Psoas muscle (tissue), 8 donors: Measurements from ENCODE around the gene BRIP1. TPM values are rescaled to one million over a fixed set of nuclear protein-coding genes. Genes with fewer than 3 reads are reported as not detected.

Source experiments
- ATAC-seq, 4 donors: fragments of 200-7000 bp; cut with Tn5 transposase; one replicate each; pipeline ENCODE4 v1.9.1; 2020; ENCODE audit warnings: moderate library complexity in 3 of 4, mild to moderate bottlenecking in 2 of 4
- DNase-seq, 2 donors: peaks; one replicate each; pipeline ENCODE4 v3.0.0-alpha.2; 2020
- H3K27ac ChIP-seq: fragments of 200-600 bp; one replicate; pipeline ENCODE4 v1.8.0; 2022
- H3K27me3 ChIP-seq, 3 donors: fragments of 200-600 bp in 1 of 3; one replicate each; pipeline versions ENCODE4 v1.6.1 to v1.8.0; 2013 to 2022; ENCODE audit warnings: low read length in 2 of 3, mild to moderate bottlenecking in 2 of 3, moderate library complexity in 1 of 3; ENCODE audit not compliant: insufficient read depth in 3 of 3
- H3K36me3 ChIP-seq, 2 donors: fragments of 200-600 bp in 1 of 2; one replicate each; pipeline versions ENCODE4 v1.6.1 to v1.8.0; 2013 to 2022; ENCODE audit warnings: low read depth in 1 of 2, mild to moderate bottlenecking in 1 of 2, moderate library complexity in 1 of 2; ENCODE audit not compliant: insufficient read depth in 1 of 2
- H3K4me1 ChIP-seq: fragments of 200-600 bp; one replicate; pipeline ENCODE4 v1.8.0; 2022
- H3K4me3 ChIP-seq: fragments of 200-600 bp; one replicate; pipeline ENCODE4 v1.8.0; 2022; ENCODE audit warnings: mild to moderate bottlenecking
- H3K9me3 ChIP-seq: fragments of 200-600 bp; one replicate; pipeline ENCODE4 v1.8.0; 2022
- CTCF ChIP-seq: fragments of 200-600 bp; IDR thresholded peaks from one replicate; pipeline ENCODE4 v1.8.0; 2022; ENCODE audit warnings: antibody characterized with exemption
- WGBS, 3 donors: extraction: QIAGEN DNeasy Blood & Tissue Kit; methylation state at CpG; one replicate each; pipeline versions ENCODE4 v1.1.6 to v1.1.7; 2013; 5-methylcytosine and 5-hydroxymethylcytosine counted together
- intact Hi-C, 2 donors: fragments of 100-400 bp; cut with DNase I; formaldehyde crosslinking; loops; one replicate each; pipeline versions ENCODE4 v1.11.0 to v1.14.2; 2022
- polyA plus RNA-seq, 3 donors: library from polyadenylated mRNA; stranded (reverse); fragments of 200-250 nt; gene quantifications; one replicate each; pipeline ENCODE4 v1.2.3, GENCODE V29; 2013
- total RNA-seq, 4 donors: library from RNA; stranded (reverse); fragmentation: NEBNext Ultra II Directional in 2 of 4; extraction: Animal tissue kit (Norgen Biotek cat#: 25700) in 2 of 4; gene quantifications; one replicate each; pipeline versions ENCODE4 v1.2.1 to v1.2.4, GENCODE V29; 2021 to 2023
- donor health status: healthy with polysubstance abuse.
- donor health status: DM: no; HTN: no; CAD: no; lungs with moderate emphysema.
- donor health status: Bipolar disorder and iron deficiency.
- donor health status: healthy.
- donor health status: DM: yes; HTN: yes; CAD: no.
- donor health status: DM: no; HTN: no; CAD: no.
- donor health status: DM: no; HTN: no; CAD: no.
- donor health status: DM: yes; HTN: yes; CAD: no.

The BRIP1 gene
- total and polyA plus RNA-seq, 7 donors = 0.03 to 0.40 (median 0.19) TPM; not detected in 1

- H3K27ac ChIP-seq = no peak overlapping the region
- H3K36me3 ChIP-seq = no peaks in the 10 kb centered on the region
- H3K9me3 ChIP-seq = no peaks in the 10 kb centered on the region
- no peaks in the 10 kb centered on the region for H3K27me3 ChIP-seq
- DNase-seq = no peak
- intact Hi-C loops = no loop called here
- WGBS, 3 donors = 88 to 96% (median 89%) methylated on average over 1 of the region's 1 CpG
- no peak overlapping the region for H3K4me3 ChIP-seq
- no peak for TF ChIP-seq CTCF
- H3K4me1 ChIP-seq = no peaks in the 10 kb centered on the region
- ATAC-seq = no peak
Measured at GRCh38 chr17:61842899-61843298, 20.4 kb downstream of the BRIP1 start.

- intact Hi-C loops = loop anchor here (5.0 to 10.0 kb wide), 2 partner anchors 205 to 422 kb away; no protein-coding TSS in a partner anchor
Measured at GRCh38 chr17:61839300-61839786, 24.0 kb downstream of the BRIP1 start.

GRCh38 chr17:61837175-61838051 is 25.9 kb downstream of the BRIP1 start:
- H3K4me1 ChIP-seq = no peaks in the 10 kb centered on the region
- DNase-seq (peak; percentile 21 to 51), ATAC-seq (peak in 2 of 4 donors; percentile 58 to 72)
- TF ChIP-seq CTCF = peak; percentile 67
- intact Hi-C loops = loop anchor here (2.0 to 10.0 kb wide), 3 partner anchors 203 to 425 kb away; no protein-coding TSS in a partner anchor
- 52 to 60% (median 57%) methylated on average over 4 of the region's 4 CpGs for WGBS, 3 donors
- no peak overlapping the region for H3K27ac ChIP-seq
- H3K36me3 ChIP-seq = no peaks in the 10 kb centered on the region
- H3K9me3 ChIP-seq = no peaks in the 10 kb centered on the region
- H3K27me3 ChIP-seq = no peaks in the 10 kb centered on the region
- H3K4me3 ChIP-seq = no peak overlapping the region

More at GRCh38 chr17:61839300-61839786, 24.0 kb downstream of the BRIP1 start:
- no peaks in the 10 kb centered on the region for H3K27me3 ChIP-seq
- DNase-seq (no peak), ATAC-seq (no peak)
- 95 to 100% (median 98%) methylated on average over 1 of the region's 1 CpG for WGBS, 3 donors
- H3K4me3 ChIP-seq = no peak overlapping the region
- H3K36me3 ChIP-seq = no peaks in the 10 kb centered on the region
- TF ChIP-seq CTCF = no peak
- H3K4me1 ChIP-seq = no peaks in the 10 kb centered on the region
- no peak overlapping the region for H3K27ac ChIP-seq
- no peaks in the 10 kb centered on the region for H3K9me3 ChIP-seq

GRCh38 chr17:61836266-61837174 is 26.8 kb downstream of the BRIP1 start:
- H3K36me3 ChIP-seq = no peaks in the 10 kb centered on the region
- ATAC-seq (no peak), DNase-seq (no peak)
- intact Hi-C loops = loop anchor here (2.0 to 10.0 kb wide), 3 partner anchors 202 to 424 kb away; no protein-coding TSS in a partner anchor
- H3K27me3 ChIP-seq = no peaks in the 10 kb centered on the region
- WGBS, 3 donors = 89 to 95% (median 93%) methylated on average over 3 of the region's 3 CpGs
- no peaks in the 10 kb centered on the region for H3K4me1 ChIP-seq
- H3K4me3 ChIP-seq = no peak overlapping the region
- no peak overlapping the region for H3K27ac ChIP-seq
- no peaks in the 10 kb centered on the region for H3K9me3 ChIP-seq
- no peak for TF ChIP-seq CTCF
